Activated CD4-positive, alpha-beta T cell treated with anti-CD3 and anti-CD28 coated beads, Interleukin-2, amount 50 U/mL, for 4 hours (primary cell): ENCODE measurements around the gene OGFOD3.

Experiments
- DNase-seq, 2 experiments: peaks; one replicate each; pipeline ENCODE4 v3.0.0-alpha.2; 2020

OGFOD3 gene

GRCh38 chr17:82446124-82446523, 27.7 kb upstream of the OGFOD3 start:
- DNase-seq, result no peak

- DNase-seq, result no peak
Observed at GRCh38 chr17:82445542-82445941, 27.2 kb upstream of the OGFOD3 start.

GRCh38 chr17:82444941-82445521, 26.6 kb upstream of the OGFOD3 start:
- DNase-seq, result no peak

GRCh38 chr17:82444284-82444893, 26.0 kb upstream of the OGFOD3 start:
- DNase-seq, result no peak

GRCh38 chr17:82443465-82444283, 25.3 kb upstream of the OGFOD3 start:
- no peak for DNase-seq

- no peak for DNase-seq
Observed at GRCh38 chr17:82442643-82443464, 24.5 kb upstream of the OGFOD3 start.

GRCh38 chr17:82441691-82442487, 23.5 kb upstream of the OGFOD3 start:
- DNase-seq, result no peak

GRCh38 chr17:82440991-82441627, 22.7 kb upstream of the OGFOD3 start:
- no peak for DNase-seq

- no peak for DNase-seq
Observed at GRCh38 chr17:82440469-82440981, 22.1 kb upstream of the OGFOD3 start.

GRCh38 chr17:82439829-82440365, 21.5 kb upstream of the OGFOD3 start:
- no peak for DNase-seq

- no peak for DNase-seq
Observed at GRCh38 chr17:82439194-82439828, 20.9 kb upstream of the OGFOD3 start.

GRCh38 chr17:82438401-82439193, 20.2 kb upstream of the OGFOD3 start:
- DNase-seq, result no peak

GRCh38 chr17:82437325-82437668, 18.9 kb upstream of the OGFOD3 start:
- no peak for DNase-seq

- no peak for DNase-seq
Observed at GRCh38 chr17:82436601-82437324, 18.4 kb upstream of the OGFOD3 start.

- no peak for DNase-seq
Observed at GRCh38 chr17:82435601-82436583, 17.5 kb upstream of the OGFOD3 start.

GRCh38 chr17:82435103-82435502, 16.7 kb upstream of the OGFOD3 start:
- no peak for DNase-seq

GRCh38 chr17:82434216-82434565, 15.8 kb upstream of the OGFOD3 start:
- no peak for DNase-seq

GRCh38 chr17:82433560-82434215, 15.3 kb upstream of the OGFOD3 start:
- no peak for DNase-seq
